SKM-1 (cell line): ENCODE results near the gene ERCC8.
"Not testable (repeated sequence)": the region's sequence is repeated elsewhere in the genome, so short reads cannot be mapped to it uniquely, and the experiment has no call there.

Source experiments
- DNase-seq: peaks from one replicate; lab custom pipeline; 2025; ENCODE audit not compliant: unreplicated experiment; lab: John Stamatoyannopoulos, UW

ERCC8 gene

GRCh38 chr5:60944904-60945812, at the start of gene ERCC8, which contains the start of gene NDUFAF2:
ERCC8 (minus strand) TSS chr5:60945070; CDS start chr5:60945008, 62 bp downstream.
NDUFAF2 (plus strand) TSS chr5:60945205; CDS start chr5:60945256, 51 bp downstream.
- DNase-seq = peak; percentile 83

- no peak for DNase-seq
Measured at GRCh38 chr5:60993875-60994571, 49.2 kb upstream of the ERCC8 start.

- DNase-seq = no peak
Measured at GRCh38 chr5:60993425-60993824, 48.6 kb upstream of the ERCC8 start.

- DNase-seq = no peak
Measured at GRCh38 chr5:60992871-60993270, 48.0 kb upstream of the ERCC8 start.

- DNase-seq = no peak
Measured at GRCh38 chr5:60989790-60990189, 44.9 kb upstream of the ERCC8 start.

- DNase-seq = not testable (repeated sequence)
Measured at GRCh38 chr5:60982127-60982526, 37.3 kb upstream of the ERCC8 start.

- no peak for DNase-seq
Measured at GRCh38 chr5:60980511-60980910, 35.6 kb upstream of the ERCC8 start.

GRCh38 chr5:60978968-60979367, 34.1 kb upstream of the ERCC8 start:
- DNase-seq = no peak

GRCh38 chr5:60977956-60978737, 33.3 kb upstream of the ERCC8 start:
- DNase-seq = no peak

- no peak for DNase-seq
Measured at GRCh38 chr5:60972231-60972630, 27.4 kb upstream of the ERCC8 start.

- DNase-seq = no peak
Measured at GRCh38 chr5:60961685-60962084, 16.8 kb upstream of the ERCC8 start.

GRCh38 chr5:60960591-60960990, 15.7 kb upstream of the ERCC8 start:
- DNase-seq = no peak

GRCh38 chr5:60959156-60959555, 14.3 kb upstream of the ERCC8 start:
- DNase-seq = no peak

GRCh38 chr5:60958712-60959111, 13.8 kb upstream of the ERCC8 start:
- DNase-seq = no peak

GRCh38 chr5:60958088-60958487, 13.2 kb upstream of the ERCC8 start:
- DNase-seq = no peak

- DNase-seq = no peak
Measured at GRCh38 chr5:60955239-60955638, 10.4 kb upstream of the ERCC8 start.

- no peak for DNase-seq
Measured at GRCh38 chr5:60948738-60949137, 3.9 kb upstream of the ERCC8 start.

GRCh38 chr5:60945813-60946187, 930 bp upstream of the ERCC8 start:
- no peak for DNase-seq

GRCh38 chr5:60943624-60944023, 1.2 kb downstream of the ERCC8 start:
- no peak for DNase-seq

GRCh38 chr5:60929024-60929423, 15.8 kb downstream of the ERCC8 start:
- DNase-seq = no peak

- DNase-seq = no peak
Measured at GRCh38 chr5:60927450-60927849, 17.4 kb downstream of the ERCC8 start.
